DND-41 (cell line): ENCODE data around the gene COL4A1.

Source experiments
- CTCF ChIP-seq: IDR thresholded peaks from 2 replicates; pipeline ENCODE4 v1.5.1; 2012; ENCODE audit warnings: borderline replicate concordance, low read length, moderate library complexity, mild to moderate bottlenecking; ENCODE audit not compliant: poor library complexity, severe bottlenecking; ENCODE audit errors: extremely low read depth
- EZH2 ChIP-seq: IDR thresholded peaks from 3 replicates; pipeline ENCODE4 v1.6.1; 2012; ENCODE audit warnings: borderline replicate concordance, low read depth, mild to moderate bottlenecking, moderate library complexity, low read length, inconsistent platforms; ENCODE audit not compliant: severe bottlenecking

GRCh38 chr13:110225609-110226574, 81.1 kb downstream of the COL4A1 start:
- TF ChIP-seq CTCF (no peak), EZH2 (no peak)
